Right lobe of liver (tissue), 6 donors: ENCODE measurements around the gene SUB1. TPM values are rescaled to one million over a fixed set of nuclear protein-coding genes. Genes with fewer than 3 reads are reported as not detected.
A peak's percentile ranks its signal among the peaks of the same experiment; 100 is the strongest.
"Not testable (repeated sequence)": the region's sequence is repeated elsewhere in the genome, so short reads cannot be mapped to it uniquely, and the experiment has no call there.

Source experiments
- ATAC-seq, 4 donors: fragments of 200-7000 bp; cut with Tn5 transposase; one replicate each; pipeline ENCODE4 v1.9.1; 2020; ENCODE audit warnings: mild to moderate bottlenecking in 4 of 4, moderate library complexity in 4 of 4
- DNase-seq, 3 donors: peaks; one replicate each; pipeline ENCODE4 v3.0.0-alpha.2; 2020
- H3K27ac ChIP-seq, 3 donors: fragments of 200-600 bp; one replicate each; pipeline ENCODE4 v1.8.0; 2022
- H3K27me3 ChIP-seq, 2 donors: fragments of 200-600 bp; one replicate each; pipeline ENCODE4 v1.8.0; 2022
- H3K36me3 ChIP-seq, 4 donors: fragments of 200-600 bp; sonication (generic) in 1 of 4; one replicate each; pipeline versions ENCODE4 v1.5.1 to v1.8.0; 2017 to 2022; ENCODE audit warnings: control low read depth in 1 of 4
- H3K4me1 ChIP-seq, 4 donors: fragments of 200-600 bp; sonication (generic) in 1 of 4; one replicate each; pipeline versions ENCODE4 v1.5.1 to v1.8.0; 2017 to 2022; ENCODE audit warnings: control low read depth in 1 of 4
- H3K4me3 ChIP-seq, 3 donors: fragments of 200-600 bp; one replicate each; pipeline ENCODE4 v1.8.0; 2022
- H3K9me3 ChIP-seq, 4 donors: fragments of 200-600 bp; sonication (generic) in 1 of 4; one replicate each; pipeline versions ENCODE4 v1.5.1 to v1.8.0; 2017 to 2022; ENCODE audit warnings: control low read depth in 1 of 4
- POLR2A ChIP-seq: fragments of 450-650 bp; IDR thresholded peaks from one replicate; pipeline ENCODE4 v1.6.1; 2017; ENCODE audit warnings: antibody characterized with exemption, mild to moderate bottlenecking
- WGBS: methylation state at CpG from one replicate; pipeline ENCODE4 v1.1.6; 2018; ENCODE audit warnings: low coverage, low lambda C conversion rate; ENCODE audit not compliant: insufficient coverage; ENCODE audit errors: missing lambda C conversion rate; 5-methylcytosine and 5-hydroxymethylcytosine counted together
- intact Hi-C, 2 donors: fragments of 100-400 bp; cut with DNase I; formaldehyde crosslinking; loops; one replicate each; pipeline versions ENCODE4 v1.11.2 to v1.14.1; 2022
- long read RNA-seq: library from polyadenylated mRNA; unstranded; transcript quantifications from one replicate; pipeline ENCODE4 v2.0.0, GENCODE V29; 2019
- total RNA-seq, 6 experiments: library from RNA; depleted of rRNA in 2 of 6; stranded (reverse); fragments of >200 nt in 2 of 6; fragmentation: NEBNext Ultra II Directional in 3 of 6; extraction: Animal tissue kit (Norgen Biotek cat#: 25700) in 3 of 6; gene quantifications; one replicate each; pipeline versions ENCODE4 v1.1.0 to v1.2.4, GENCODE V29; 2016 to 2023
- TF ChIP-seq, protein P1 (sequence below), 4 donors: fragments of 200-600 bp in 3 of 4; fragments of 450-650 bp in 1 of 4; IDR thresholded peaks; one replicate each; pipeline versions ENCODE4 v1.5.1 to v1.8.0; 2016 to 2022; ENCODE audit warnings: antibody characterized with exemption in 4 of 4, mild to moderate bottlenecking in 2 of 4
- donor health status: DM: no; HTN: yes; CAD: no.
- donor health status: DM: no; HTN: no; CAD: no.
- donor health status: DM: no; HTN: no; CAD: no.
- donor health status: DM: no; HTN: yes; CAD: no.
- donor health status: DM: no; HTN: yes; CAD: no.

The SUB1 gene
- total RNA-seq = 100 to 1,000 TPM in 3 of 6 experiments, 10 to 100 TPM in 3; 52.5 to 124 (median 94.9) TPM
- long read RNA-seq, transcript SUB1-201 (5 exons, 3,507 nt) = major isoform, 46 of 51 reads
- long read RNA-seq, partial matches to known transcripts = 2 of 51 reads
- long read RNA-seq, other reads (novel, unspliced or antisense) = 3 of 51 reads

DNA sequence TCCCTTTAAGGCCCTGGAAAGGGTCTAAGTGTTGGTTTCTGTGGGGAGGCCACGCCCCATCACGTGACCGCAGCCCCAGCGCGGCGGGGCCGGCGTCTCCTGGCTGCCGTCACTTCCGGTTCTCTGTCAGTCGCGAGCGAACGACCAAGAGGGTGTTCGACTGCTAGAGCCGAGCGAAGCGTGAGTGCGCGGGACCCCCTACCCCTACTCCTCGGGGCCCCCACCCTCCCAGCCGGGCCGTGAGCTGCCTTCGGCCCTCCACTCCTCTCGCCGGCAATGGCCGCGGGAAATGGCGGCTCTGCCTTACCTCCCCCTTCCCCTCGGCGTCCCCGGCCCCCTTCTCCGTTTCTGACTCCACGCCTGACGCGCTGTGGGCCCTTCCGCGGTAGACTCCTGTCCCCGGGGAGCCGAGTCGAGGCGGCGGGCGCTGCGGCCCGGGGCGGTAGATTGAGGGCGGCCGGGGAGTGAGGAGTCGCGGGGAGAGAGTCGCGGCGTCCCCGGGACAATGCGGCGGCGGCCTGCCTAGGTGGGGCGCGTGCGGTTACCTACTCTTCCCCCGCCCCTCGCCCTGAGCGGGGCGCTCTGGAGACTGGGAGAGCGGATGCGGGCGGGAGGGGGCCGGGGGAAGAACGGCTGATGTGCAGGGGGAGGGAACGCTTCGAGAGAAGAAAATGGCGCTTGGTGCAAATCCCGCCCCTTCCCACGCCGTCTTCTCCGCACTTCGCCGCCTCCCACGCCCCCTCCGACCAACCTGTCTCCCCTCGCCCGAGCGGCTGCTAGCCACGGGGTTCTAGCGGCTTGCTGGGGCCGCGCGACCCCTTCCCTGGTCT is at the start of gene SUB1:
TSS of gene SUB1 (plus strand) at position 112 of the 830 bp plus-strand sequence. CDS start 2,956 bp downstream, outside the sequence.
- H3K4me3 ChIP-seq = peak within 1 kb of the TSS; percentile 76 to 89 (median 87)
- H3K27ac ChIP-seq = peak within 1 kb of the TSS; percentile 97 to 99 (median 97)
- peaks cover 0 to 12% (median 5%) of the 10 kb centered on the region in 4 donors for H3K4me1 ChIP-seq
- DNase-seq = peak; percentile 96 to 97 (median 96)
- no peaks in the 10 kb centered on the region for H3K9me3 ChIP-seq
- intact Hi-C loops = loop anchor here in 1 of 2 donors (10.0 kb wide), 1 partner anchor 61 kb away; no protein-coding TSS in a partner anchor
- H3K27me3 ChIP-seq = no peaks in the 10 kb centered on the region
- ATAC-seq = peak; percentile 90 to 96 (median 95)
- H3K36me3 ChIP-seq = peaks cover 0 to 16% (median 3%) of the 10 kb centered on the region in 4 donors
- peak; percentile 81 for TF ChIP-seq POLR2A
- TF ChIP-seq, protein P1, sequence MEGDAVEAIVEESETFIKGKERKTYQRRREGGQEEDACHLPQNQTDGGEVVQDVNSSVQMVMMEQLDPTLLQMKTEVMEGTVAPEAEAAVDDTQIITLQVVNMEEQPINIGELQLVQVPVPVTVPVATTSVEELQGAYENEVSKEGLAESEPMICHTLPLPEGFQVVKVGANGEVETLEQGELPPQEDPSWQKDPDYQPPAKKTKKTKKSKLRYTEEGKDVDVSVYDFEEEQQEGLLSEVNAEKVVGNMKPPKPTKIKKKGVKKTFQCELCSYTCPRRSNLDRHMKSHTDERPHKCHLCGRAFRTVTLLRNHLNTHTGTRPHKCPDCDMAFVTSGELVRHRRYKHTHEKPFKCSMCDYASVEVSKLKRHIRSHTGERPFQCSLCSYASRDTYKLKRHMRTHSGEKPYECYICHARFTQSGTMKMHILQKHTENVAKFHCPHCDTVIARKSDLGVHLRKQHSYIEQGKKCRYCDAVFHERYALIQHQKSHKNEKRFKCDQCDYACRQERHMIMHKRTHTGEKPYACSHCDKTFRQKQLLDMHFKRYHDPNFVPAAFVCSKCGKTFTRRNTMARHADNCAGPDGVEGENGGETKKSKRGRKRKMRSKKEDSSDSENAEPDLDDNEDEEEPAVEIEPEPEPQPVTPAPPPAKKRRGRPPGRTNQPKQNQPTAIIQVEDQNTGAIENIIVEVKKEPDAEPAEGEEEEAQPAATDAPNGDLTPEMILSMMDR (IDR thresholded peaks at IDR 0.05) = no peak
- WGBS = under 1% methylated on average over 19 of the region's 89 CpGs

DNA sequence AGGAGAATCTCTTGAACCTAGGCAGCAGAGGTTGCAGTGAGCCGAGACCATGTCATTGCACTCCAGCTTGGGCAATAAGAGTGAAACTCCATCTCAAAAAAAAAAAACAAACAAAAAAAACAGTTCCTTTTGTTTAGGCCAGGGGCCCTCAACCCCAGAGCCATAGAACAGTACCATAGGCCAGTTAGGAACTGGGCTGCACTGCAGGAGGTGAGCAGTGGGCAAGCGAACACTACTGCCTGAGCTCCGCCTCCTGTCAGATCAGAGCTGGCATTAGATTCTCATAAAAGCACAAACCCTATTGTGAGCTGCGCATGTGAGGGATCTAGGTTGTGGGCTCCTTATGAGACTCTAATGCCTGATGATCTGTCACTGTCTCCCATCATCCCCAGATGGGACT is 49.1 kb upstream of the SUB1 start:
- Histone ChIP-seq H3K4me3 (no peak overlapping the region), H3K27ac (no peak overlapping the region), H3K9me3 (no peaks in the 10 kb centered on the region), H3K36me3 (no peaks in the 10 kb centered on the region), H3K4me1 (no peaks in the 10 kb centered on the region), H3K27me3 (no peaks in the 10 kb centered on the region)
- ATAC-seq = no peak
- 90% methylated on average over 2 of the region's 4 CpGs for WGBS
- TF ChIP-seq, protein P1 (IDR thresholded peaks at IDR 0.05) = no peak
- no peak for TF ChIP-seq POLR2A
- intact Hi-C loops = no loop called here
- no peak for DNase-seq

DNA sequence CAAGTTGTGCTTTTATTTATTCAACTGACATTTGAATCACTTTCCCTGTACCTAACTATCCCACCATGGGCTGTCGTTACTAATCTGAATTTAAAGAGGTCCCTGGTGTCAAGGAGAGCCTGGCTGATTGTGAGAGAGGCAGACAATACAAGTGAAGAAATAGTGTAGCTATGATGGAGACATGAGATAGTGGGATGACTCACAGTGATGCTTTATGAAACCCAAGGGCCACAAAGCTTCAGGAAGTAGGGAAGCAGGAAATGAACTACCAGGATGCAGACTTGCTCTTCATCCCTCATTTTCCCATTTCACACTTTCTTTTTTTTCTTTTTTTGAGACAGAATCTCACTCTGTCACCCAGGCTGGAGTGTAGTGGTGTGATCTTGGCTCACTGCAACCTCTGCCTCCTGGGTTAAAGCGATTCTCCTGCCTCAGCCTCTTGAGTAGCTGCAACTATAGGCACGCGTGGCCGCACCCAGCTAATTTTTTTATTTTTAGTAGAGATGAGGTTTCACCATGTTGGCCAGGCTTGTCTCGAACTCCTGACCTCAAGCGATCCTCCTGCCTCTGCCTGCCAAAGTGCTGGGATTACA is 47.8 kb upstream of the SUB1 start:
- H3K27me3 ChIP-seq, H3K27ac ChIP-seq, intact Hi-C loops, H3K36me3 ChIP-seq, H3K4me3 ChIP-seq, DNase-seq, H3K9me3 ChIP-seq, H3K4me1 ChIP-seq: not testable (repeated sequence)
- peak in 1 of 4 donors; percentile 38 for ATAC-seq
- 79% methylated on average over 5 of the region's 7 CpGs for WGBS

DNA sequence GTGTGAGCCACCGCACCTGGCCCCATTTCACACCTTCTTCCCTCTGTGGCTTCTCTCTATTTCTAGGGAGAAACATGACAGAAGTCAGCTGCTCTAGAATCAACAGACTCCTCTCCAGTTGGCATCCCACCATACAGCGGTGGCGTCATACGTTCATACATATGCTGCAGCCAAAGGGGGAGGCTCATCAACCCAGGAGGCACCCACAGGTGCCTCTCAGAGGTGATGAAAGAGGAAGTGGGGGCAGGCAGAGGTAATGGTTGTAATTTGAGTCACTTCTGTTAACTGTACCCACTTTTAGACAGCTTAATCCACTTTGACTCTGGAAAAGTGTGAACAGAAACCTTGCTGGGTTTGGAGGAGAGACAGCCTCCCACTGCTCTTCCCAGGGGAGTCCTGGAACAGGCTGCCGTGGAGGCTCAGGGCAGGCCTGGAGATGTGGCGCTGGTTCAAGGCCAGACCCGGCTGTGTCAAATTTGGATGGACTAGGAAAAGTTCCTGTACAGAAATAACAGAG is 47.3 kb upstream of the SUB1 start:
- ATAC-seq = no peak
- no peak overlapping the region for H3K27ac ChIP-seq
- H3K27me3 ChIP-seq = no peaks in the 10 kb centered on the region
- no peaks in the 10 kb centered on the region for H3K9me3 ChIP-seq
- intact Hi-C loops = no loop called here
- WGBS = 52% methylated on average over 6 of the region's 7 CpGs
- H3K36me3 ChIP-seq = no peaks in the 10 kb centered on the region
- H3K4me1 ChIP-seq = no peaks in the 10 kb centered on the region
- no peak for TF ChIP-seq POLR2A
- TF ChIP-seq, protein P1 (IDR thresholded peaks at IDR 0.05) = no peak
- DNase-seq = no peak
- no peak overlapping the region for H3K4me3 ChIP-seq
